HG03558 (cell line): ENCODE measurements around the gene GALNT12.

ENCODE experiments used
- ATAC-seq: cut with Tn5 transposase; IDR thresholded peaks from one replicate; pipeline ENCODE4 v1.9.1; 2021; ENCODE audit warnings: moderate number of reproducible peaks; ENCODE audit not compliant: unreplicated experiment; ENCODE audit errors: extremely low read depth

Gene GALNT12

DNA sequence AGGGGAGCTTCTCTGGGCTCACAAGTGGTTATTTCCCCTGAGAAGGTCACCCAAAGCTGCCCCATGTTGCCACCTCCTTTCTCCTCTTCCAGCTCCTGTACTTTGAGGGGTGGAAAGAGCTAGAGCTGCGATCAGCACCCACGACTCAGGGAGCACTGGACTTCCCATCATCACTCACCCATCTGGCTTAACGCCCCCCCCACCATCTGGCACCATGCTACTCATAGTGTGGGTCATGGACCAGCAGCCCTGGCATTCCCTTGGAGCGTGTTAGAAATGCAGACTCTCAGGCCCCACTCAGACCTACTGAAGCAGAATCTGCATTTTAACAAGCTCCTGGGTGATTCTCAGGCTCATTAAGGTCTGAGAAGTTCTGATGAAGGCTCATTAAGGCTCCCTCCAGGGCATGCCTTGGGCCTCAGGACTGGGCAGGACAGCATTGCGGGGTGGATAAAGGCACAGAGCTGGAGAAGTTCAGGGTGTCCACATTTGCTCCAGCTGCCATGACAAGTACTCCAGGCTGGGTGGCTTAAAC is 67.3 kb downstream of the GALNT12 start:
- no peak for ATAC-seq

DNA sequence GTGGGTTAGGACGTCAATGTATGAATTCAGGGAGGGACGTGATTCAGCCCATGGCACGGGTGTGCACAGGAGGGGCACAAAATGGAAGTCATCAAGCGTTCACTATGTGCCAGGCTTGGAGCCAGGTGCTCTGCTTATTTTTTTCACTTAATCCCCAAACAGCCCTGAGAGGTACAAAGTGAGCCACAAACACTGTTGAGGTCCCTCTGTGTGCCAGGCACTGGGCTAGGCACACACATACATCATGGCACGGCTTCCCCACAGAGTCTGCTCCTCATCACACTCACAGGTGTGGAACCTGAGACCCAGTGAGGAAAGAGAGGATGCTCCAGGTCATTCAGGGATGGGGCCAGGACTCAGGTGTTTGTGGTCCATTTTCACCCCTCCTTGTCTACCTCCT is 68.1 kb downstream of the GALNT12 start:
- ATAC-seq: no peak

- no peak for ATAC-seq
Measured at GRCh38 chr9:98877311-98877710, 69.8 kb downstream of the GALNT12 start.

DNA sequence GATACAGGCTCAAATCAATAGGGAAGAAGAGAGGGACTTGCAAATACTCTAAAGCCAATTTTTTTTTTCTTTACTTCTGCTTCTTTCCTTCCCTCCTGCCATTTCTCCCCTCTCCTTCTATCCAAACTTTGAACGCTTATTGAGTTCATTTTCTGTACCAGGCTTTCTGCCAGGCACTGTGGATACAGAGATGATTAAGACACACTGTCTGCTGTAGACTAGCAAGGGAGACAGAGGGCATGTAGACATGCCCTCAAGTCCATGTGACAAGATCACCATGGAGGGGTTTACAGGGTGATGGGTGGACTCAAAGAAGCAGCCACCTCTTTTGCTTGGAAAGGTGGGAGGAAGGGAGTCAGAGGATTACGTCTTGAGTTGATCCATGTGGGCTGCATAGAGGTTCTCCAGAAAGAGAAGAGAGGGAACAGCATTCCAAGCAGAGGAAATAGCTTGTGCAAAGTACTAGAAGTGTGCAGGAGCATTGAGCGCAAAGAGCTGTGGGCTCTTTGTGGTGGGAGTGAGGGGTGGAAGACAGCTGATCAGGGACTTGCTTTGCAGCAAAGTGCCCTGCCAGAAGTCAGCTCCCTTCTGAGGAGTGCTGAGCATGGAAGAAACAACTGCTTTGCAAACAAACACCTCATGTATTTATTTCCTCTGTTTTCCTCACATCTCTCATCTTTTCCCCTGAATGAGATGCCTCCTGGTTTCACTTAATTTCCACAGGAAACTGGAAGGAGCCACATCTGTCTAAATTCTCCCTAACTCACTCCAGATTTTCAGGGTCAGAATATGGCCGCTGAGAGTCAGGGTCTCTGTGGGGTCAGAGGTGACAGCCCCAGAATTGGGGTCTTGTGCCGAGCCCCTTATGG is 71.9 kb downstream of the GALNT12 start:
- no peak for ATAC-seq

- no peak for ATAC-seq
Measured at GRCh38 chr9:98879963-98880310, 72.5 kb downstream of the GALNT12 start.

DNA sequence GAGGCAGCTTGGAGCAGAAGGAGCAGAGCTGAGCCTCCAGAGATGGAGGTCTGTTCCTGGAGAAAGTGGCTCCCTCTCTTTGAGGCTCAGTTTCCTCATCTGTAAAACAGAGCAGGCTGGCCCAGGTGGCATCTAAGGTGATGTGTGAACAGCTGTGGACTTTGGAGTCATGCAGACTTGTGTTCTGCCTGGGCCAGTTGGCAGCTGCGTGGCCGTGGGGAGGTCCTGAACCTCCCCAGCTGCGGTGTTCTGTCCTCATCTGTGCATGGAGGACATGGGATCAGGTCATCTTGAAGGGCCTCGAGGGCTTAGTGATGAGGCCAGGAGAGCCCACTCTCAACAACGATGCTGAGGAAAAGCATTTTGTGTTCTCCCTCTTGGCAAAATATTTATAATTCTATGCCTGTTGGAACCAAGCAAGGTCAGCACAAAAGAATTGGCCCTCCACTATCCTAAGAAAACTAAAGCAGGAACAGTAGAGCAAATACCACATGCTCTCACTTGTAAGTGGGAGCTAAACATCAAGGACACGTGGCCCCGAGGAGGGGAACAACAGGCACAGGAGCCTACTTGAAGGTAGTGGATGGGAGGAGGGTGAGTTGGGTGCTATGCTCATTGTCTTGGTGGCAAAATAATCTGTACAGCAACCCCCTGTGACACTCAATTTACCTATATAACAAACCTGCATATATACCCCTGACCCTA is 73.0 kb downstream of the GALNT12 start:
- no peak for ATAC-seq

DNA sequence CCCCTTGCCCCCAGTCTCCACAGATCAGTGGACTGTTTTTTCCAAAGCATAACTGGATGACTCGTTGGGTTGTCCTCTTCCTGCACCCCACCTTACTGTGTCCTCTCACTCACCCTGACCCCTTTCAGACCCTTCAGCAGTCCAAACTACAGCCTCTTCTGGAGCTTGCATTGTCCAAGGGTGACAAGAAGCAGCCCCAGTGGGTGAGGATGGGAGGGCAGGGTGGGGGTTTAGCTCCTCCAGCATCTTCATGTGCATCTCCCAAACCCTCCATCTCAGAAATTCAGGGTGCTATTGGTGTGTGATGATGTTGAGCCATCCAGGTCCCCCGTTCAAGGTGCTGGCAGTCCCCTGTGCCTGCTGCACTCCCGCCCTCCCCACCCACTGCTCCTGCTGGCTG is 73.9 kb downstream of the GALNT12 start:
- ATAC-seq: no peak

DNA sequence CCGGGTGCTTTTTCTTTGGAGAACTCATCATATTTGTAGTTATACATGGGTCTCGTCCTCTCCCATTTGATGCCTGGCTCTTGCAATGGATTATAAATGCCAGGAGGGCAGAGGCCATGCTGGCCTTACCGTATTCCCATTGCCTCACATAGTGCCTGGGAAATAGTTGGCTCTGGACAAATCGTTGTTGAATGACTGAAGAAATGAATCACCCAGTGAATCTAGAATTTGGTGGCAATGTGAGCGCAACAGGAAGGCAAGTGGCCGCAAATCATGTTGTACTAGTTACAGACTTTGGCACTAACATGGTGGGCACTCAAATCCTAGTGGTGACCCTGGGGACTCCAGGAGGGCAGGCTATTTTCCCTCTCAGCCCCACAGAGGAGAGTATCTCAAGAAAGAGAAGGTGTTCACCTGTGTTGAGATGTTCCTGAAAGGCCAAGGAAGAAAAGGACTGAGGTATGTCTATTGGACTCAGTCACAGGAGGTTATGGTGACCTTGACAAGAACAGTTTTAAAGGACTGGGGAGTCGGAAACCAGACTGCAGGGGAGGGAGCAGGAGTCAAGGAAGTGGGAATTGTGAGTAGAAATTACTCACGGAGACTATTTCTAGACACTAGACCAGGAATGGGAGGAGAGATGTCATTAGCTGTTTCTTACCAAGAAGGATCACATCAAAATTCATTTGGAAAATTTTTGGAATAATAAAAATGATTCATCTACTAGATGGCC is 74.5 kb downstream of the GALNT12 start:
- ATAC-seq: no peak

- no peak for ATAC-seq
Measured at GRCh38 chr9:98882569-98882923, 75.1 kb downstream of the GALNT12 start.

DNA sequence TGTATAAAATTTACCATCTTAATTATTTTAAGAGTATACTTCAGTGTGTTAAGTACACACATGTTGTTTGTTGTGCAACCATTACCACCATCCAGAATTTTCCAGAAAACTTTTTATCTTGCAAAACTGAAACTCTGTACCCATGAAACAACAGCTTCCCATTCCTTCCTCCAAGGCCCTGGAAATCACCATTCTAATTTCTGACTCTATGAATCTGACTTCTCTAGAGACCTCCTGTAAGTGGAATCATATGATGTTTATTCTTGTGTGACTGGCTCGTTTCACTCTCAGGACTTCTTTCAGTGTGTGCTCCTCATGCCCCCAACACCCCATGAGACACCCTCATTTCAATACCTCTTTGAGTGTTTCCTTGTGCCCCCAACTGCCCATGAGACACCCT is 75.8 kb downstream of the GALNT12 start:
- no peak for ATAC-seq

GRCh38 chr9:98884849-98885248 is 77.4 kb downstream of the GALNT12 start:
- no peak for ATAC-seq

GRCh38 chr9:98885575-98886295 is 78.3 kb downstream of the GALNT12 start:
- no peak for ATAC-seq

- no peak for ATAC-seq
Measured at GRCh38 chr9:98886691-98887229, 79.3 kb downstream of the GALNT12 start.

DNA sequence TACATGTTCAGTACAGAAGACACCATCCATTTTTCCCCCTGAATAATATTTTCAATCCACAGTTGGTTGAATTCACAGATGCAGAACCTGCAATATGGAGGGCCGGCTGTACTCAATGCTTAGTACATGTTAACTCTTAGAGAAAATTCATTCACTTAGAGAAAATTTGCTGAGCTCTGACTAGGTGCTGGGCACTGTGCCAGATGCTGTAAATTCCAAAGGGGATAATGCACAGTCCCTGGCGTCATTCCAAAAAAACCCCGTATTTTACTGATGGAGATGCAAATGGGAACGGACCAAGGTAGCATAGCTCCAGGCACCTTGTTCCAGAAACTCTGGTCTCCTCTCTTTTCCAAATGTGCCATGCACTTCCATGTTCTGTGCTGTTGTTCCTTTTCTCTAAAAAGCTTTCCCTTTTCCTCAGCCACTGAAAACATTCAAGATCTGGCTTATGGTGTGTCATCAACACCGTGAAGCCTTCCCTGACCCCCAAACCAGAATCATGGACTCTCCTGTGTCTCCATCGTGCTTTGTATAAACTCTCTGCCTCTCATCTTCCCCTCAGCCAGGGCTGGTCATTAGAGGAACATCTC is 80.5 kb downstream of the GALNT12 start:
- no peak for ATAC-seq

DNA sequence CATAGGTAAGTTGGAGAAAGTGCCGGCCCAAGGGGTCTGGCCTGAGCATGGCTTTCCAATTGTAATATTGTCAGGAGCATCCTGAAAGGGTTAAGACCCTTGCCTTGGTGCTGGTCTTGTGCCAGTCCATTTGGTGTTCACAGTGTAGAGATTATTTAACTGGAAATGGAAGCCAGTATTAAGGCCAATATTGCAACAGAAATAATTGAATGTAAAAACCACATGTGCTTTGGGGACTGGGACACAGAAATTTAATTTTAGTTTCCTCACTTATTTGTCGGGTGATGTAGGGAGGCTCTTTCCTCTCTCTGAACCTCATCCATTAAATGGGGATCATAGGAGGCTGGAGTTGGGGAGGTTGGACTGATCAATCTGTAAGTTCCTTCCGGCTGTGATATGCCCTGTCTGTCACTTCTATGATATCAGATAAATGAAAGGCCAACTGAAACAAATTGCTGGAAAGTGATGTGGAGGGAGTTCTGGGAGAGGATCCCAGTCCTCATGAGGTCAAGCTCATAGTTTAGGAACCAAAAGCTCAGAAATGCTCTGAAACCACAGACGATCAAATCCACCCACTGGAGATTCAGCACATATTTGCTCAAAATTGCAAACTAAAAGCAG is 81.4 kb downstream of the GALNT12 start:
- no peak for ATAC-seq

DNA sequence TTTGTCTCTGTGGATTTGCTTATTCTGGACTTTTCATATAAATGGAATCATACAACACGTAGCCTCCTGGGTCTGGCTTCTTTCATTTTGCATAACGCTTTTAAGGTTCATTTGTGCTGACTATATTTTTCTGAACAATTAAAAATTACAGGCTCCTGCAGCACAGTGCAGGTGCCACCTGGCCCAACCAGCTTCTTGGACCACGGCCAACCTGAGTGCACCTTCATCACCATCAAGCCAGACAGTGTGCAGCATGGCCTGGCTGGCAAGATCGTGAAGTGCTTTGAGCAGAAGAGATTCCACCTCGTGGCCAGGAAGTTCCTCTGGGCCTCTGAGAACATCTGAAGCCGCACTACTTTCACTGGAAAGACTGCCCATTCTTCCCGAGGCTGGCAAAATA is 82.8 kb downstream of the GALNT12 start:
- no peak for ATAC-seq

DNA sequence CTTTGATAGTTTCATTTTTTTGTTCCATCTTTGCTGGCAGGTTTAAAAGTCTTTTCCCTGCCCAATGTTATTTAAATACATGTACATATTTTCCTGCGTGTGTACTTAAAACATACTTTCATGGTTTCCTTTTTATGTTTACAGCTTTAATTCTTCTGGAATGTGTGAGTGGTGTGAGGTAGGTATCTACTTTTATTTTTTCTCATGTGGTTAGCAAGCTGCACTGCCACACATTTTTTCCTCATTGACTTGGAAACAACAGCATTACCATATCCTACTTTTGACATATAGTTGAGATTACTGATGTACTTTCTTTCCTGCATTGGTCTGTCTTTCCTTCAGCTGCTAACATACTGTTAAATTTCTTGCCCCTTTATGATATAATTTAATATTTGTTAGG is 84.8 kb downstream of the GALNT12 start:
- no peak for ATAC-seq

- no peak for ATAC-seq
Measured at GRCh38 chr9:98892690-98893089, 85.2 kb downstream of the GALNT12 start.

DNA sequence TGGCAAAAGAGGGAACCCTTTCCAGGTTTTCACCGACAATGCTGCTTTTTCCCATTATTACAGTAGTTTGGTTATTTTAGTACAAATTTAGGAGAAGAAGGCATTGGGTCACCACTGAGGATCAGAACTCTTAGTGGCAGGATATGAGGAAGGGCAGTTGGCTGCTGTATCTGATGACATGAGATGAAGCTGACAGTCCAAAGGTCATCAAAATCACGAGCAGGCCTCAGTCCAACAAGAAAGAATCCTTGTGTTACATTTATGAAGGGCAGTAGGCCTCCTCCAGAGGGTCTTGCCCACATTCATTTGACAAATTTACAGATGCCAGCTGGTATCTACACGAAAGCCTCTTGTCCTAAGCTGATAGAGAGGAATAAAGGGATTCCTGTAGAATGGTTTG is 86.7 kb downstream of the GALNT12 start:
- ATAC-seq: no peak
